K562 (cell line): ENCODE results near the gene FUT6. TPM values are rescaled to one million over a fixed set of nuclear protein-coding genes. Genes with fewer than 3 reads are reported as not detected.

Source experiments
- ARNT ChIP-seq, 2 experiments: fragments of 450-650 bp; IDR thresholded peaks; 2 replicates each; pipeline ENCODE4 v1.6.1; 2016; ENCODE audit warnings: mild to moderate bottlenecking in 1 of 2
- ATF1 ChIP-seq, 2 experiments: fragments of 450-650 bp in 1 of 2; IDR thresholded peaks; 2 replicates each; pipeline ENCODE4 v1.6.1; 2016; ENCODE audit warnings: missing compliant biosample characterization in 1 of 2, missing genetic modification characterization in 1 of 2
- DPF2 ChIP-seq: fragments of 450-650 bp; IDR thresholded peaks from 2 replicates; pipeline ENCODE4 v1.6.1; 2016
- HNRNPH1 ChIP-seq: fragments of 200-400 bp; formaldehyde crosslinking; optimal IDR thresholded peaks from 2 replicates; pipeline ENCODE3; 2017; ENCODE audit warnings: low read depth, mild to moderate bottlenecking, low read length, moderate library complexity
- HSF4 ChIP-seq: fragments of 250-450 bp; sonication (Bioruptor Pico); IDR thresholded peaks from 2 replicates; pipeline ENCODE4 v2.1.2; 2022; ENCODE audit warnings: mild to moderate bottlenecking, moderate library complexity, borderline replicate concordance
- MCM7 ChIP-seq, 2 experiments: fragments of 450-650 bp; IDR thresholded peaks; 2 replicates each; pipeline ENCODE4 v1.6.1; 2016 to 2018
- NCOR1 ChIP-seq: fragments of 450-650 bp; IDR thresholded peaks from 2 replicates; pipeline ENCODE4 v1.6.1; 2016; ENCODE audit warnings: mild to moderate bottlenecking, moderate library complexity
- NELFE ChIP-seq: IDR thresholded peaks from 2 replicates; pipeline ENCODE4 v1.6.1; 2011; ENCODE audit warnings: mild to moderate bottlenecking; ENCODE audit not compliant: insufficient read depth, insufficient read length
- PYGO2 ChIP-seq: fragments of 450-650 bp; IDR thresholded peaks from 2 replicates; pipeline ENCODE4 v1.6.1; 2016; ENCODE audit warnings: mild to moderate bottlenecking, missing genetic modification characterization, moderate library complexity, missing compliant biosample characterization
- TAF15 ChIP-seq: fragments of 200-400 bp; formaldehyde crosslinking; IDR thresholded peaks from 2 replicates; pipeline ENCODE4 v1.6.1; 2017; ENCODE audit warnings: mild to moderate bottlenecking, low read depth, low read length, moderate library complexity
- USF1 ChIP-seq: sonication (generic); formaldehyde crosslinking; IDR thresholded peaks from 2 replicates; pipeline ENCODE4 v1.9.0; 2022; ENCODE audit warnings: mild to moderate bottlenecking, missing genetic modification reagents
- ZNF23 ChIP-seq: fragments of 250-450 bp; sonication (Bioruptor Pico); IDR thresholded peaks from 2 replicates; pipeline ENCODE4 v1.4.0; 2020; ENCODE audit warnings: mild to moderate bottlenecking
- polyA plus RNA-seq, 8 experiments: library from polyadenylated mRNA; depleted of rRNA in 4 of 8; stranded (reverse) in 5 of 8; unstranded in 3 of 8; fragments of >200 nt; fragmentation: Nextera tagmentation in 2 of 8; fragmentation: Illumina TruSeq in 1 of 8; extraction: Ambion mirVana in 2 of 8; extraction: Trizol in 1 of 8; gene quantifications; 2 replicates each; pipeline versions ENCODE4 v1.2.1 to v1.2.3, GENCODE V29; 2011 to 2014; ENCODE audit warnings: inconsistent platforms in 1 of 8, missing spikeins in 1 of 8
- total RNA-seq, 7 experiments: library from RNA; depleted of rRNA in 6 of 7; stranded (reverse); fragments of >200 nt in 6 of 7; fragmentation: Illumina TruSeq in 2 of 7; extraction: Trizol in 2 of 7; gene quantifications; 2 replicates each; pipeline versions ENCODE4 v1.2.1 to v1.2.3, GENCODE V29; 2011 to 2021; ENCODE audit warnings: low replicate concordance in 1 of 7
- TF ChIP-seq, protein P1 (sequence below): sonication (generic); formaldehyde crosslinking; IDR thresholded peaks from 2 replicates; pipeline ENCODE4 v1.8.1; 2023; ENCODE audit warnings: mild to moderate bottlenecking, missing genetic modification reagents
- TF ChIP-seq, protein P2 (sequence below): fragments of 250-450 bp; sonication (Bioruptor Pico); IDR thresholded peaks from 2 replicates; pipeline ENCODE4 v1.8.0; 2022; ENCODE audit warnings: inconsistent platforms, mild to moderate bottlenecking, moderate library complexity, borderline replicate concordance
- TF ChIP-seq, protein P3 (sequence below): fragments of 150-350 bp; IDR thresholded peaks from 2 replicates; pipeline ENCODE4 v1.6.1; 2014; ENCODE audit warnings: low read depth, mild to moderate bottlenecking, low read length, borderline replicate concordance

The FUT6 gene
- total and polyA plus RNA-seq, 9 of the 15 experiments (the other 6 are each of a cell fraction or from before 2014, with no cell fraction given) = 0.04 TPM; not detected in 8

DNA sequence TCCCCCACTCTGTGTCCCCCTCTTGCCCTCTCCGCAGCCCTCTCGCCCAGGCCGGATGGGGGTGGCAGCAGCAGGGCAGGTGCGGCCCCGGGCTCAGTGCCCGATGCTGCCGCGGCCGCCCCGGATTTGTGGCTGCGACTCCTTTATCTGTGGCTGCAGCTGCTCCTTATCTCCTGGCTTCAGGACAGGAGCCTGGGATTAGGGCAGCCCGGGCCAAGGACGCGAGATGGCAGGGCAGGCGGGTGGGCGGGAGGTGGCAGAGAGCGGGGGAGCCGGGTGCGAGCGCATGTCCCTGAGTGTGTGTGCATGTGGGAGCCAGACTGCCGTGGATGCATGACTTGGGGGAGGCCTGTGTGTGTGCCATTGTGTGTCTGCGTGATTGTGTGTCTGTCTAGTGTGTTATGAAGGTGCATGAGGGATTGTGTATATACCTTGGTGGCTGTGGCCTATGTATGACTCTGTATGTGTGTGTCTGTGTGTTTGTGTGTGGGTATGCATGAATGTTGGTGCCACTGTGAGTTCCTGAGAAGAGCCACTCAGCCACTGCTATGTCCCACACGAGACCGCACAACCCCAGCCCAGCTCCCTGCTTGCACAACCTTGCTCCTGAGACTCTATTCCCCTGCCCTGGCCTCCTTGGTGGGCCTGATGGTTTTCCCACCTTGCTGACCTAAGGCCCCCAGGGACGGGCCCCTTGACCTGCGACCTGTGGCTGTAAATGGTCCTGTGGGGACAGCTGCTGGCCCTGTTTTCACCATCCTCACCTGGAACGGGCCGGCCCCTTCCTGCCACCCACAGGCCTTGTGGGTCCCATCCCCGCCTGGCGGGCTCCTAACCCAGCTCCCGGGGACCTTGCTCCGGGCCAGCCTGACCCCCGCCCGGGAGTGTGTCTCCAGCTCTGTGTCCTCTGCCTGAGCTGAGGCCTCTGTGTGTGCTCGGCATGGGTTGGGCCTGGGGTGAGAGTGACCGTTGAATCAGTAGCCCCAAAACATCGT lies 40.0 kb downstream of the FUT6 start (continued):
- TF ChIP-seq NELFE = no peak
- TF ChIP-seq ARNT (IDR thresholded peaks at IDR 0.05) = peak; percentile 34 to 67; a peak in 2 of 4 replicates
- TF ChIP-seq PYGO2 = no peak
- TF ChIP-seq, protein P1, sequence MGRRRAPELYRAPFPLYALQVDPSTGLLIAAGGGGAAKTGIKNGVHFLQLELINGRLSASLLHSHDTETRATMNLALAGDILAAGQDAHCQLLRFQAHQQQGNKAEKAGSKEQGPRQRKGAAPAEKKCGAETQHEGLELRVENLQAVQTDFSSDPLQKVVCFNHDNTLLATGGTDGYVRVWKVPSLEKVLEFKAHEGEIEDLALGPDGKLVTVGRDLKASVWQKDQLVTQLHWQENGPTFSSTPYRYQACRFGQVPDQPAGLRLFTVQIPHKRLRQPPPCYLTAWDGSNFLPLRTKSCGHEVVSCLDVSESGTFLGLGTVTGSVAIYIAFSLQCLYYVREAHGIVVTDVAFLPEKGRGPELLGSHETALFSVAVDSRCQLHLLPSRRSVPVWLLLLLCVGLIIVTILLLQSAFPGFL = no peak
- TF ChIP-seq, protein P2, sequence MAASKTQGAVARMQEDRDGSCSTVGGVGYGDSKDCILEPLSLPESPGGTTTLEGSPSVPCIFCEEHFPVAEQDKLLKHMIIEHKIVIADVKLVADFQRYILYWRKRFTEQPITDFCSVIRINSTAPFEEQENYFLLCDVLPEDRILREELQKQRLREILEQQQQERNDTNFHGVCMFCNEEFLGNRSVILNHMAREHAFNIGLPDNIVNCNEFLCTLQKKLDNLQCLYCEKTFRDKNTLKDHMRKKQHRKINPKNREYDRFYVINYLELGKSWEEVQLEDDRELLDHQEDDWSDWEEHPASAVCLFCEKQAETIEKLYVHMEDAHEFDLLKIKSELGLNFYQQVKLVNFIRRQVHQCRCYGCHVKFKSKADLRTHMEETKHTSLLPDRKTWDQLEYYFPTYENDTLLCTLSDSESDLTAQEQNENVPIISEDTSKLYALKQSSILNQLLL (CRISPR knock-in tag) = no peak
- no peak for TF ChIP-seq HSF4 (CRISPR knock-in tag)
- TF ChIP-seq ZNF23 (CRISPR knock-in tag) = no peak
- TF ChIP-seq, protein P3, sequence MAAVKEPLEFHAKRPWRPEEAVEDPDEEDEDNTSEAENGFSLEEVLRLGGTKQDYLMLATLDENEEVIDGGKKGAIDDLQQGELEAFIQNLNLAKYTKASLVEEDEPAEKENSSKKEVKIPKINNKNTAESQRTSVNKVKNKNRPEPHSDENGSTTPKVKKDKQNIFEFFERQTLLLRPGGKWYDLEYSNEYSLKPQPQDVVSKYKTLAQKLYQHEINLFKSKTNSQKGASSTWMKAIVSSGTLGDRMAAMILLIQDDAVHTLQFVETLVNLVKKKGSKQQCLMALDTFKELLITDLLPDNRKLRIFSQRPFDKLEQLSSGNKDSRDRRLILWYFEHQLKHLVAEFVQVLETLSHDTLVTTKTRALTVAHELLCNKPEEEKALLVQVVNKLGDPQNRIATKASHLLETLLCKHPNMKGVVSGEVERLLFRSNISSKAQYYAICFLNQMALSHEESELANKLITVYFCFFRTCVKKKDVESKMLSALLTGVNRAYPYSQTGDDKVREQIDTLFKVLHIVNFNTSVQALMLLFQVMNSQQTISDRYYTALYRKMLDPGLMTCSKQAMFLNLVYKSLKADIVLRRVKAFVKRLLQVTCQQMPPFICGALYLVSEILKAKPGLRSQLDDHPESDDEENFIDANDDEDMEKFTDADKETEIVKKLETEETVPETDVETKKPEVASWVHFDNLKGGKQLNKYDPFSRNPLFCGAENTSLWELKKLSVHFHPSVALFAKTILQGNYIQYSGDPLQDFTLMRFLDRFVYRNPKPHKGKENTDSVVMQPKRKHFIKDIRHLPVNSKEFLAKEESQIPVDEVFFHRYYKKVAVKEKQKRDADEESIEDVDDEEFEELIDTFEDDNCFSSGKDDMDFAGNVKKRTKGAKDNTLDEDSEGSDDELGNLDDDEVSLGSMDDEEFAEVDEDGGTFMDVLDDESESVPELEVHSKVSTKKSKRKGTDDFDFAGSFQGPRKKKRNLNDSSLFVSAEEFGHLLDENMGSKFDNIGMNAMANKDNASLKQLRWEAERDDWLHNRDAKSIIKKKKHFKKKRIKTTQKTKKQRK = no peak
- peak; percentile 99 for TF ChIP-seq DPF2
- no peak; the same call in 1 of the 2 replicates for TF ChIP-seq USF1
- no peak for TF ChIP-seq ATF1 (CRISPR knock-in tag; IDR thresholded peaks at IDR 0.05)
- peak; percentile 45 for TF ChIP-seq ATF1 (tag; IDR thresholded peaks at IDR 0.05)
- TF ChIP-seq HNRNPH1 = no peak
- TF ChIP-seq NCOR1 = peak; percentile 98
- TF ChIP-seq MCM7 (IDR thresholded peaks at IDR 0.05) = no peak
- TF ChIP-seq TAF15 = no peak
